ENCODE results near the gene THEMIS.

DNA sequence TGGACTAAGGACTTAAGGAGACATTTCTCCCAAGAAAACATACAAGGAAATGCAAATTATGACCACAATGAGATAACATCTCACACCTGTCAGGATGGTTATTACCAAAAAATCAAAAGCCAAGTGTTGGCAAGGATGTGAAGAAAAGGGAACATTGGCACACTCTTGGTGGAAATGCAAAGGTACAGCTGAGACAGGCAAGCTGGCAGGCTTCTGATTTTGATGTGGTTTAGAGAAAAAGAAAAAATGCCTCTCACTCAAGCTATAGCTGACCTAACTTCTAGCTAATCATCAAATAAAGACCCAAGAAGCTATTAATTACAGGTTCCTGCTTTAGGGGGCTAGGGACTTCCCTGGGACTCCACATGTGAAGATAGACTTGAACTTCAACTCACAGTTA lies 139.8 kb downstream of the THEMIS start:
- TF ChIP-seq POLR2A (IDR thresholded peaks at IDR 0.05; ENCODE audit: low read length), result no peak
- TF ChIP-seq GATA1 (IDR thresholded peaks at IDR 0.05; ENCODE audit: low read depth, low read length), result no peak

All from erythroblast (primary cell).